ENCODE measurements around the gene GRIN2A.

DNA sequence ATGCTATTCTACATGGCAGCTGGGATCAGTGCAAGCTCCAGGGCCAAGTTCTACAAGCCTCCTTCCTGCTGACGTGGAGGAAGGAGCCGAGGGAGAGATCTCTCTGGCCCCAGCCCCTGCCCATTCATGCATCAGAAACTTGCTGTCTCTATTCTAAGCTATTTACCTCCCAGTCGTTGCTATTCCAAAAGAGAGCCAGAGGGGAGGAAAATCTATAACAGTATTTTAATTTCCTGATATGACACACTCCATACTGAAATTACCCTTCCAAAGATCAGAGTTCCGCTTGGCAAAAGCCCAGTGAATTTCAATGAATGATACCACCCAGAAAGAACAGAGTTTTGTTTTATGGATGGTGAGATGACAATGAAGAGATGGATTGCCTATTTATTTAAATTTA lies 133.4 kb downstream of the GRIN2A start:
- TF ChIP-seq EZH2phosphoT487 (IDR thresholded peaks at IDR 0.05; ENCODE audit: insufficient read depth, low read depth) (no peak), EZH2 (IDR thresholded peaks at IDR 0.05; ENCODE audit: insufficient read depth, poor library complexity, severe bottlenecking) (no peak)

Measured in GM23248 (cell line).